Heart left ventricle (tissue), 13 donors: Measurements from ENCODE around the gene WFS1.

ENCODE experiments used
- POLR2A ChIP-seq, 2 donors: fragments of 450-650 bp; IDR thresholded peaks; one replicate each; pipeline ENCODE4 v1.6.1; 2017; ENCODE audit warnings: antibody characterized with exemption in 2 of 2, mild to moderate bottlenecking in 2 of 2, moderate library complexity in 2 of 2
- TF ChIP-seq, protein P1 (sequence below), 12 donors: fragments of 200-600 bp; sonication (generic) in 4 of 12; IDR thresholded peaks; one replicate each; pipeline versions ENCODE4 v1.5.0 to v1.8.0; 2018 to 2022; ENCODE audit warnings: antibody characterized with exemption in 12 of 12, mild to moderate bottlenecking in 5 of 12
- donor health status: ischemic (EF 13 %, LVEDD 7.1; RV severe dilation, severe dysfunction).
- donor health status: DM: no; HTN: yes; CAD: no.
- donor health status: DM: no; HTN: no; CAD: no.
- donor health status: ischemic (EF 25% LVEDD 6.9; RV normal size, moderate dysfunction).
- donor health status: ischemic (EF 25% LVEDD 5.7; RV mildly dilated, moderate dysfunction).
- donor health status: ischemic (EF 35%, LVEDD 5.7; RV mildly dilated, moderate dysfunction).
- donor health status: nonischemic (EF 11% LVEDD 7.7; RV severe dilation, severe dysfunction).
- donor health status: DM: yes; HTN: yes; CAD: no.
- donor health status: PGD.
- donor health status: ischemic (EF 29% LVEDD 5.4; RV normal size, mild dysfunction).
- donor health status: nonischemic (EF 23%, LVEDD 6.1; RV moderate dilation, normal function).

DNA sequence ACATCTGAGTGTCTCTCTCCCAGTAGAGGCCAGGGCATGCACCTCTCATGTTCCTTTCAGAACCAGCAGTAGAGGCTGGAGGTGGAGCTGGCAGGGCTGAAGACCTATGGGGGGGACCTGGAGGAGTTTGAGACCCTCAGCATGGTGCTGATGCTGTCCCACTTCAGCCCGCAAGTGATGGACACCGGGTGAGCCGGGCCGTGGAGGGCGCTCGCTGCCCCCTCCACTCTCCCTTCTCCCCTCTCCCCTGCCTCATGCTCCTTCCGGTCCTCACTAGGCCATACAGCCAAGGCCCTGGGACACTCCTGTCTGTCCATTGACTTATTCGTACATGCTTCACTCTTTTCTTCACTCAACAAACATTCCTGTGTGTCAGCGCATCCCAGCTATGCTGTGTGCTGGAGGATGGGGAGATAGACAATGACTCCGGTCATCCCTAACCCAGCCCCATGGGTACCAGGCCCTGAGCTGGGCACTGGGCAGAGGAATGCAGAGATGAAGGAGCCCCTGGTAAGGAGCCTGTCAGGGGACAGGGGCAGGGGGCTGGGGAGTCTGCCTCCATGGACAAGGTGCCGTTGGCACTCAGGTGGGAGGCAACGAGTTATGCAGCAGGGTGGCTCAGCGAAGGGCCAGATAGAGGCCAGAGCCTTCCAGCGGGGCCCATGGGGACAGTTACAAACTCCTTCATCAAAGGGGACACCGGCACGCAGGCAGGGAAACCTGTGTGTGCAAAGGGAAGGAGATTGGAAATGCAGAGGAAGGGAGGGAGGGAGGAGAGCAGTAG is 28.4 kb upstream of the WFS1 start:
- no peak for TF ChIP-seq POLR2A (IDR thresholded peaks at IDR 0.05)
- TF ChIP-seq, protein P1, sequence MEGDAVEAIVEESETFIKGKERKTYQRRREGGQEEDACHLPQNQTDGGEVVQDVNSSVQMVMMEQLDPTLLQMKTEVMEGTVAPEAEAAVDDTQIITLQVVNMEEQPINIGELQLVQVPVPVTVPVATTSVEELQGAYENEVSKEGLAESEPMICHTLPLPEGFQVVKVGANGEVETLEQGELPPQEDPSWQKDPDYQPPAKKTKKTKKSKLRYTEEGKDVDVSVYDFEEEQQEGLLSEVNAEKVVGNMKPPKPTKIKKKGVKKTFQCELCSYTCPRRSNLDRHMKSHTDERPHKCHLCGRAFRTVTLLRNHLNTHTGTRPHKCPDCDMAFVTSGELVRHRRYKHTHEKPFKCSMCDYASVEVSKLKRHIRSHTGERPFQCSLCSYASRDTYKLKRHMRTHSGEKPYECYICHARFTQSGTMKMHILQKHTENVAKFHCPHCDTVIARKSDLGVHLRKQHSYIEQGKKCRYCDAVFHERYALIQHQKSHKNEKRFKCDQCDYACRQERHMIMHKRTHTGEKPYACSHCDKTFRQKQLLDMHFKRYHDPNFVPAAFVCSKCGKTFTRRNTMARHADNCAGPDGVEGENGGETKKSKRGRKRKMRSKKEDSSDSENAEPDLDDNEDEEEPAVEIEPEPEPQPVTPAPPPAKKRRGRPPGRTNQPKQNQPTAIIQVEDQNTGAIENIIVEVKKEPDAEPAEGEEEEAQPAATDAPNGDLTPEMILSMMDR (IDR thresholded peaks at IDR 0.05), result no peak
